HepG2 (cell line): Measurements from ENCODE around the gene SIK1. TPM values are rescaled to one million over a fixed set of nuclear protein-coding genes. Genes with fewer than 3 reads are reported as not detected.
"Not testable (repeated sequence)": the region's sequence is repeated elsewhere in the genome, so short reads cannot be mapped to it uniquely, and the experiment has no call there.

Experiments
- ATAC-seq: fragments of 200-7000 bp; cut with Tn5 transposase; 3 replicates; pipeline ENCODE4 v1.9.1; 2020; ENCODE audit warnings: mild to moderate bottlenecking, moderate library complexity
- BruUV-seq: library from RNA; stranded (reverse); fragments of 400-500 nt; replicated peaks from 2 replicates; lab custom pipeline; 2021; lab: Mats Ljungman, UMichigan
- CTCF ChIA-PET: fragments of 300-600 bp; formaldehyde crosslinking; extraction: SDS; loops from one replicate; lab custom pipeline; 2021; ENCODE audit warnings: low total read pairs, inconsistent platforms, low intra/inter-chr PET ratio; lab: Yijun Ruan, JAX
- POLR2A ChIA-PET: fragments of 350-600 bp; sonication (Branson Sonifier 250); formaldehyde crosslinking; loops from one replicate; lab custom pipeline; 2020; ENCODE audit warnings: antibody characterized with exemption, inconsistent platforms; lab: Yijun Ruan, JAX
- DNase-seq: peaks from one replicate; pipeline ENCODE4 v3.0.0-alpha.2; 2015; ENCODE audit warnings: low spot score
- FAIRE-seq: peaks from 3 replicates; lab custom pipeline; 2011; peaks lifted over from hg19 to GRCh38; lab: Jason Lieb, UNC
- H2AFZ ChIP-seq: one replicate; pipeline ENCODE4 v1.6.1; 2011; ENCODE audit warnings: low read length, inconsistent platforms
- H3K27ac ChIP-seq: fragments of 300-600 bp; 3 replicates; pipeline ENCODE4 v1.8.0; 2011; ENCODE audit warnings: mixed run types, mild to moderate bottlenecking, mixed read lengths, low read length, inconsistent platforms; ENCODE audit not compliant: insufficient read depth; ENCODE audit errors: extremely low read length
- H3K27me3 ChIP-seq, 2 experiments: fragments of 200-600 bp in 1 of 2; 2 replicates in 1 of 2; 3 replicates in 1 of 2; pipeline versions ENCODE4 v1.6.0 to v1.8.0; 2011; ENCODE audit warnings: low read length in 2 of 2, mild to moderate bottlenecking in 2 of 2, moderate library complexity in 2 of 2, inconsistent platforms in 1 of 2; ENCODE audit not compliant: insufficient read depth in 2 of 2, control insufficient read depth in 1 of 2
- H3K36me3 ChIP-seq, 2 experiments: fragments of 200-600 bp in 1 of 2; replicated peaks in 1 of 2; 2 replicates in 1 of 2; 3 replicates in 1 of 2; pipeline versions ENCODE4 v1.5.1 to v1.8.0; 2011; ENCODE audit warnings: low read length in 2 of 2, inconsistent platforms in 1 of 2; ENCODE audit not compliant: insufficient read depth in 2 of 2, control insufficient read depth in 1 of 2
- H3K4me1 ChIP-seq: 2 replicates; pipeline ENCODE4 v1.5.1; 2012; ENCODE audit warnings: low read length, inconsistent platforms; ENCODE audit not compliant: insufficient read depth
- H3K4me2 ChIP-seq: 2 replicates; pipeline ENCODE4 v1.6.0; 2011; ENCODE audit warnings: low read depth, low read length, inconsistent platforms
- H3K4me3 ChIP-seq, 3 experiments: fragments of 200-600 bp in 1 of 3; sonication (generic), shearing (Covaris generic) in 1 of 3; replicated peaks in 1 of 3; 2 replicates each; pipeline ENCODE4 v1.5.1; 2011 to 2016; ENCODE audit warnings: low read length in 3 of 3, inconsistent platforms in 2 of 3, low read depth in 2 of 3, mild to moderate bottlenecking in 2 of 3, control low read depth in 1 of 3, mixed read lengths in 1 of 3; ENCODE audit not compliant: insufficient read depth in 1 of 3
- H3K79me2 ChIP-seq: one replicate; pipeline ENCODE4 v1.6.1; 2011; ENCODE audit warnings: low read length, inconsistent platforms; ENCODE audit not compliant: insufficient read depth
- H3K9ac ChIP-seq: 2 replicates; pipeline ENCODE4 v1.6.0; 2011; ENCODE audit warnings: mild to moderate bottlenecking, low read depth, low read length, inconsistent platforms; ENCODE audit not compliant: insufficient read depth
- H3K9me3 ChIP-seq: 2 replicates; pipeline ENCODE4 v1.5.1; 2012; ENCODE audit warnings: mild to moderate bottlenecking, low read length
- H4K20me1 ChIP-seq: 2 replicates; pipeline ENCODE4 v1.6.0; 2011; ENCODE audit warnings: inconsistent platforms, mild to moderate bottlenecking, low read length, moderate library complexity; ENCODE audit not compliant: insufficient read depth
- WGBS: methylation state at CpG from one replicate; pipeline ENCODE4 v1.1.6; 2017; ENCODE audit warnings: low lambda C conversion rate; 5-methylcytosine and 5-hydroxymethylcytosine counted together
- in situ Hi-C: cut with HindIII; loops from 2 replicates; pipeline ENCODE4 v1.10.0; 2017; ENCODE audit warnings: low pct_unique_long_range_greater_than_20kb; ENCODE audit not compliant: extremely low pct_ligation_motif_present
- intact Hi-C: fragments of 100-400 bp; cut with micrococcal nuclease; formaldehyde crosslinking; loops from one replicate; pipeline ENCODE4 v1.10.0; 2022; ENCODE audit not compliant: unreplicated experiment
- polyA plus RNA-seq, 8 experiments: library from polyadenylated mRNA; depleted of rRNA in 3 of 8; stranded (reverse) in 7 of 8; unstranded in 1 of 8; fragments of >200 nt; fragmentation: Illumina TruSeq in 4 of 8; extraction: Trizol in 4 of 8; gene quantifications; 2 replicates each; pipeline versions ENCODE4 v1.2.1 to v1.2.3, GENCODE V29; 2011 to 2016; ENCODE audit warnings: low read depth in 4 of 8, missing spikeins in 1 of 8, mixed read lengths in 1 of 8; ENCODE audit not compliant: insufficient read depth in 1 of 8
- total RNA-seq, 5 experiments: library from RNA; depleted of rRNA; stranded (reverse); fragments of >200 nt; fragmentation: Illumina TruSeq; extraction: Trizol; gene quantifications; 2 replicates each; pipeline ENCODE4 v1.2.3, GENCODE V29; 2016; ENCODE audit warnings: low read depth in 1 of 5

SIK1 gene
- total and polyA plus RNA-seq, 2 of the 13 experiments (the other 11 are each of a cell fraction or from before 2014, with no cell fraction given) = 4.5 to 14.5 TPM

GRCh38 chr21:43451850-43452249 lies 24.9 kb upstream of the SIK1 start:
- H2AFZ ChIP-seq, H4K20me1 ChIP-seq, H3K36me3 ChIP-seq, H3K9me3 ChIP-seq, POLR2A ChIA-PET, H3K4me1 ChIP-seq, BruUV-seq, FAIRE-seq, H3K4me3 ChIP-seq, H3K27me3 ChIP-seq, ATAC-seq, intact Hi-C loops, DNase-seq, CTCF ChIA-PET, in situ Hi-C loops, H3K9ac ChIP-seq, H3K79me2 ChIP-seq, H3K27ac ChIP-seq, H3K4me2 ChIP-seq: not testable (repeated sequence)
- WGBS = no CpG with 5 or more reads among the region's 17 CpGs

- H3K4me1 ChIP-seq, in situ Hi-C loops, intact Hi-C loops, CTCF ChIA-PET, H3K4me3 ChIP-seq, BruUV-seq, ATAC-seq, H3K27ac ChIP-seq, H3K9me3 ChIP-seq, H3K79me2 ChIP-seq, H4K20me1 ChIP-seq, H3K9ac ChIP-seq, FAIRE-seq, H2AFZ ChIP-seq, H3K36me3 ChIP-seq, H3K4me2 ChIP-seq, H3K27me3 ChIP-seq, DNase-seq, POLR2A ChIA-PET: not testable (repeated sequence)
- WGBS = no CpG with 5 or more reads among the region's 16 CpGs
Observed at GRCh38 chr21:43450287-43450686, 23.4 kb upstream of the SIK1 start.

- H3K9me3 ChIP-seq, H3K36me3 ChIP-seq, H3K4me2 ChIP-seq, ATAC-seq, H3K4me3 ChIP-seq, H3K27me3 ChIP-seq, H3K4me1 ChIP-seq, CTCF ChIA-PET, DNase-seq, in situ Hi-C loops, intact Hi-C loops, H3K79me2 ChIP-seq, FAIRE-seq, H3K9ac ChIP-seq, POLR2A ChIA-PET, H4K20me1 ChIP-seq, H2AFZ ChIP-seq, BruUV-seq, H3K27ac ChIP-seq: not testable (repeated sequence)
- WGBS = no CpG with 5 or more reads among the region's 23 CpGs
Observed at GRCh38 chr21:43447353-43447977, 20.5 kb upstream of the SIK1 start.

- H3K36me3 ChIP-seq, in situ Hi-C loops, H3K4me2 ChIP-seq, H3K79me2 ChIP-seq, H2AFZ ChIP-seq, ATAC-seq, POLR2A ChIA-PET, BruUV-seq, H4K20me1 ChIP-seq, H3K9me3 ChIP-seq, H3K27ac ChIP-seq, FAIRE-seq, CTCF ChIA-PET, DNase-seq, H3K4me3 ChIP-seq, intact Hi-C loops, H3K9ac ChIP-seq, H3K4me1 ChIP-seq, H3K27me3 ChIP-seq: not testable (repeated sequence)
- WGBS = no CpG with 5 or more reads among the region's 35 CpGs
Observed at GRCh38 chr21:43446277-43446932, 19.5 kb upstream of the SIK1 start.
